Thoracic aorta (tissue), 2 donors: Measurements from ENCODE around the gene TREH. TPM values are rescaled to one million over a fixed set of nuclear protein-coding genes. Genes with fewer than 3 reads are reported as not detected.
A peak's percentile ranks its signal among the peaks of the same experiment; 100 is the strongest.
"Not testable (repeated sequence)": the region's sequence is repeated elsewhere in the genome, so short reads cannot be mapped to it uniquely, and the experiment has no call there.

Experiments used
- ATAC-seq: fragments of 150-250 bp; one replicate; pipeline ENCODE4 v1.8.0; 2017; ENCODE audit warnings: low read depth; ENCODE audit not compliant: insufficient number of reproducible peaks, low FRiP score
- DNase-seq: peaks from one replicate; pipeline ENCODE4 v3.0.0-alpha.2; 2020; ENCODE audit warnings: low spot score
- H3K27ac ChIP-seq, 2 donors: fragments of 200-600 bp; sonication (generic); 1 replicate in 1 of 2; 2 replicates in 1 of 2; pipeline ENCODE4 v1.5.1; 2016; ENCODE audit warnings: mild to moderate bottlenecking in 2 of 2, moderate library complexity in 2 of 2
- H3K27me3 ChIP-seq: fragments of 200-600 bp; sonication (generic); replicated peaks from 2 replicates; pipeline ENCODE4 v1.6.0; 2016; ENCODE audit warnings: mild to moderate bottlenecking; ENCODE audit not compliant: insufficient read depth
- H3K36me3 ChIP-seq: fragments of 200-600 bp; sonication (generic); one replicate; pipeline ENCODE4 v1.5.1; 2016
- H3K4me1 ChIP-seq, 2 donors: fragments of 200-600 bp; sonication (generic); 1 replicate in 1 of 2; 2 replicates in 1 of 2; pipeline versions ENCODE4 v1.5.1 to v1.6.0; 2016; ENCODE audit warnings: low read depth in 2 of 2, mild to moderate bottlenecking in 1 of 2; ENCODE audit not compliant: control insufficient read depth in 1 of 2
- H3K4me3 ChIP-seq: fragments of 200-600 bp; sonication (generic); 2 replicates; pipeline ENCODE4 v1.5.1; 2016; ENCODE audit warnings: mild to moderate bottlenecking
- H3K9me3 ChIP-seq: fragments of 200-600 bp; sonication (generic); 2 replicates; pipeline ENCODE4 v1.5.1; 2016
- total RNA-seq, 2 donors: library from RNA; depleted of rRNA; stranded (reverse); fragments of >200 nt; gene quantifications; one replicate each; pipeline versions ENCODE4 v1.1.0 to v1.2.3, GENCODE V29; 2016
- TF ChIP-seq, protein P1 (sequence below): fragments of 200-600 bp; sonication (generic); IDR thresholded peaks from one replicate; pipeline ENCODE4 v1.5.1; 2019; ENCODE audit warnings: antibody characterized with exemption

Gene TREH
- total RNA-seq, 2 donors from 2014 or later: not detected

DNA sequence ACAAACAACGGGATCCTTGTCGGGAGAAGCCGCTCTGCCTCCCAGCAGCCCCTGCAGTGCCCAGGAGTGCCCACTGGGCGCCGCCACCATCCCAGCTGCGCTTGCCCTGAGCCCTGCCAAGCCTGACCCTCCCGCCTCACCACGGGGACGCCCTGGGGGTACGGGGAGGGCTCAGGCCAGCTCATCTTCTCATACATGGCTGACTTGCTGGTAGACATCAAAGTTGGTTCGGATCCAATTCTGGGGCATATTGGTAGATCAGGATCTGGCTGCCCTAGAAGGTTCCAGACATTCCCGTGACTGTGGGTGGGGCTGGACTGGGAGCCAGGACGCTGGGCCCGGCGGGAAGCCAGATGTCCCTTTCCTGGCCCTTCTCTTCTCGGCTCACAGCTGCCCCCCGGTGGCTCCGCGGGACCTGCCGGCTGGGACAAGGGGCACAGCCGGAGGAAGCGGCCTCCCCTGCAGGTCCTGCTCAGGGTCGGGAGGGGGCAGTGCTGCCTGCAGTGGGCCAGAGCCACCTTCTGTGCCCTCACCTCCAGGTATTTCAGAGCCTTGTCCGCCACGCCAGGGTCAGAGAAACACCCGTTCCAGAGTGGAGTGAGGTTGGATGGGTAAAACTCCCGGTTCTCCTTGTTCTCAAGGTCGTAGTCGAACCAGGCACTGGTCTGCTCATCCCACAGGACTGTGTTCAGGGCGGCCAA lies 10.6 kb upstream of the TREH start:
- peak overlapping the region; percentile 74 for H3K4me3 ChIP-seq

GRCh38 chr11:118689503-118689851 lies 10.0 kb upstream of the TREH start:
- peak overlapping the region in 1 of 2 donors; percentile 70 for H3K27ac ChIP-seq
- H3K27me3 ChIP-seq: no peaks in the 10 kb centered on the region
- no peak for DNase-seq
- no peaks in the 10 kb centered on the region for H3K36me3 ChIP-seq
- H3K4me1 ChIP-seq: peaks cover 0 to 9% of the 10 kb centered on the region in 2 donors
- no peak for ATAC-seq
- TF ChIP-seq, protein P1, sequence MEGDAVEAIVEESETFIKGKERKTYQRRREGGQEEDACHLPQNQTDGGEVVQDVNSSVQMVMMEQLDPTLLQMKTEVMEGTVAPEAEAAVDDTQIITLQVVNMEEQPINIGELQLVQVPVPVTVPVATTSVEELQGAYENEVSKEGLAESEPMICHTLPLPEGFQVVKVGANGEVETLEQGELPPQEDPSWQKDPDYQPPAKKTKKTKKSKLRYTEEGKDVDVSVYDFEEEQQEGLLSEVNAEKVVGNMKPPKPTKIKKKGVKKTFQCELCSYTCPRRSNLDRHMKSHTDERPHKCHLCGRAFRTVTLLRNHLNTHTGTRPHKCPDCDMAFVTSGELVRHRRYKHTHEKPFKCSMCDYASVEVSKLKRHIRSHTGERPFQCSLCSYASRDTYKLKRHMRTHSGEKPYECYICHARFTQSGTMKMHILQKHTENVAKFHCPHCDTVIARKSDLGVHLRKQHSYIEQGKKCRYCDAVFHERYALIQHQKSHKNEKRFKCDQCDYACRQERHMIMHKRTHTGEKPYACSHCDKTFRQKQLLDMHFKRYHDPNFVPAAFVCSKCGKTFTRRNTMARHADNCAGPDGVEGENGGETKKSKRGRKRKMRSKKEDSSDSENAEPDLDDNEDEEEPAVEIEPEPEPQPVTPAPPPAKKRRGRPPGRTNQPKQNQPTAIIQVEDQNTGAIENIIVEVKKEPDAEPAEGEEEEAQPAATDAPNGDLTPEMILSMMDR: no peak
- peak overlapping the region; percentile 74 for H3K4me3 ChIP-seq
- H3K9me3 ChIP-seq: no peaks in the 10 kb centered on the region

More for the DNA sequence above, 10.6 kb upstream of the TREH start:
- Histone ChIP-seq H3K27me3 (no peaks in the 10 kb centered on the region), H3K4me1 (peaks cover 0 to 9% of the 10 kb centered on the region in 2 donors), H3K27ac (peak overlapping the region; percentile 61 to 70), H3K9me3 (no peaks in the 10 kb centered on the region), H3K36me3 (no peaks in the 10 kb centered on the region)
- DNase-seq: peak; percentile 51
- TF ChIP-seq, protein P1: peak; percentile 89
- ATAC-seq: peak; percentile 95

- Histone ChIP-seq H3K4me3 (peak overlapping the region; percentile 74), H3K4me1 (peaks cover 0 to 9% of the 10 kb centered on the region in 2 donors), H3K36me3 (no peaks in the 10 kb centered on the region), H3K27me3 (no peaks in the 10 kb centered on the region), H3K27ac (no peak overlapping the region), H3K9me3 (no peaks in the 10 kb centered on the region)
- no peak for ATAC-seq
- TF ChIP-seq, protein P1: no peak
- no peak for DNase-seq
Measured at GRCh38 chr11:118688851-118689502, 9.5 kb upstream of the TREH start.

DNA sequence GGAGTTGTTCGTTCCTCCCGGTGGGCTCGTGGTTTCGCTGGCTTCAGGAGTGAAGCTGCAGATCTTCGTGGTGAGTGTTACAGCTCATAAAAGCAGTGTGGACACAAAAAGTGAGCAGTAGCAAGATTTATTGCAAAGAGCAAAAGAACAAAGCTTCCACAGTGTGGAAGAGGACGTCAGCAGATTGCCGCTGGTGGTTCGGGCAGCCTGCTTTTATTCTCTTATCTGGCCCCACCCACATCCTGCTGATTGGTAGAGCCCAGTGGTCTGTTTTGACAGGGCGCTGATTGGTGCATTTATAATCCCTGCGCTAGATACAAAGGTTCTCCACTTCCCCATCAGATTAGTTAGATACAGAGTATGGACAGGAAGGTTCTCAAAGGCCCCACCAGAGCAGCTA lies 8.9 kb upstream of the TREH start:
- not testable (repeated sequence) for H3K27ac ChIP-seq

GRCh38 chr11:118687906-118688305 lies 8.5 kb upstream of the TREH start:
- Histone ChIP-seq H3K27ac (no peak overlapping the region), H3K4me1 (peaks cover 0 to 9% of the 10 kb centered on the region in 2 donors), H3K4me3 (no peak overlapping the region), H3K36me3 (no peaks in the 10 kb centered on the region), H3K27me3 (no peaks in the 10 kb centered on the region), H3K9me3 (no peaks in the 10 kb centered on the region)
- no peak for DNase-seq
- ATAC-seq: no peak
- TF ChIP-seq, protein P1: no peak

More for the DNA sequence above, 8.9 kb upstream of the TREH start:
- not testable (repeated sequence) for H3K27me3 ChIP-seq, H3K4me1 ChIP-seq, H3K9me3 ChIP-seq, DNase-seq, H3K4me3 ChIP-seq, ATAC-seq, H3K36me3 ChIP-seq
